K562 (cell line): ENCODE measurements around the gene OTUD5. TPM values are rescaled to one million over a fixed set of nuclear protein-coding genes. Genes with fewer than 3 reads are reported as not detected.

Source experiments
- DNMT1 ChIP-seq: fragments of 450-650 bp; IDR thresholded peaks from 2 replicates; pipeline ENCODE4 v1.6.1; 2016; ENCODE audit warnings: antibody characterized with exemption, mild to moderate bottlenecking
- E2F6 ChIP-seq, 2 experiments: IDR thresholded peaks; 2 replicates each; pipeline ENCODE4 v1.6.1; 2011; ENCODE audit warnings: borderline replicate concordance in 1 of 2, control low read depth in 1 of 2, low read depth in 1 of 2, low read length in 1 of 2, mild to moderate bottlenecking in 1 of 2, mixed read lengths in 1 of 2, moderate library complexity in 1 of 2; ENCODE audit not compliant: insufficient read depth in 1 of 2, insufficient read length in 1 of 2, poor library complexity in 1 of 2, severe bottlenecking in 1 of 2; ENCODE audit errors: extremely low read depth in 1 of 2
- FOXP4 ChIP-seq: sonication (generic); formaldehyde crosslinking; IDR thresholded peaks from 2 replicates; pipeline ENCODE4 v1.8.0; 2022; ENCODE audit warnings: mild to moderate bottlenecking, missing genetic modification reagents, borderline replicate concordance
- GABPA ChIP-seq: fragments of 200-800 bp; sonication (Bioruptor generic); conservative IDR thresholded peaks from 2 replicates; pipeline ENCODE4 v1.6.1; 2016; ENCODE audit warnings: low read depth, missing genetic modification characterization, missing compliant biosample characterization
- HLTF ChIP-seq: fragments of 450-650 bp; IDR thresholded peaks from 2 replicates; pipeline ENCODE4 v1.6.1; 2016
- HNRNPK ChIP-seq: fragments of 200-400 bp; formaldehyde crosslinking; IDR thresholded peaks from one replicate; pipeline ENCODE4 v1.6.1; 2018; ENCODE audit warnings: mild to moderate bottlenecking, low read depth, low read length; ENCODE audit not compliant: poor library complexity, severe bottlenecking
- POLR2G ChIP-seq: fragments of 200-400 bp; formaldehyde crosslinking; IDR thresholded peaks from 2 replicates; pipeline ENCODE4 v1.6.1; 2017; ENCODE audit warnings: low read depth, mild to moderate bottlenecking, antibody characterized with exemption, low read length, moderate library complexity
- REST ChIP-seq, 2 experiments: fragments of 450-650 bp; formaldehyde crosslinking in 1 of 2; IDR thresholded peaks; 2 replicates each; pipeline versions ENCODE4 v1.4.0 to v1.6.1; 2014 to 2020; ENCODE audit warnings: mild to moderate bottlenecking in 2 of 2, borderline replicate concordance in 1 of 2, low read depth in 1 of 2
- RFX7 ChIP-seq: fragments of 250-450 bp; sonication (Bioruptor Pico); IDR thresholded peaks from 2 replicates; pipeline ENCODE4 v1.5.1; 2021; ENCODE audit warnings: mild to moderate bottlenecking
- SMAD1 ChIP-seq: fragments of 150-350 bp; IDR thresholded peaks from 2 replicates; pipeline ENCODE4 v1.6.1; 2014; ENCODE audit warnings: low read length, low read depth; ENCODE audit not compliant: partially characterized antibody
- TFAM ChIP-seq: fragments of 250-450 bp; sonication (Bioruptor Pico); conservative IDR thresholded peaks from 2 replicates; pipeline ENCODE4 v1.5.0; 2021; ENCODE audit warnings: mild to moderate bottlenecking, moderate library complexity
- XRCC5 ChIP-seq: fragments of 200-400 bp; formaldehyde crosslinking; IDR thresholded peaks from 2 replicates; pipeline ENCODE4 v1.6.1; 2017; ENCODE audit warnings: low read depth, mild to moderate bottlenecking, low read length
- ZFP30 ChIP-seq: fragments of 250-450 bp; sonication (Bioruptor Pico); IDR thresholded peaks from 2 replicates; pipeline ENCODE4 v1.8.0; 2022; ENCODE audit warnings: moderate library complexity, mild to moderate bottlenecking, inconsistent platforms, borderline replicate concordance
- ZNF668 ChIP-seq: fragments of 250-450 bp; sonication (Bioruptor Pico); IDR thresholded peaks from 2 replicates; pipeline ENCODE4 v1.8.0; 2022; ENCODE audit warnings: mild to moderate bottlenecking, inconsistent platforms
- polyA plus RNA-seq, 8 experiments: library from polyadenylated mRNA; depleted of rRNA in 4 of 8; stranded (reverse) in 5 of 8; unstranded in 3 of 8; fragments of >200 nt; fragmentation: Nextera tagmentation in 2 of 8; fragmentation: Illumina TruSeq in 1 of 8; extraction: Ambion mirVana in 2 of 8; extraction: Trizol in 1 of 8; gene quantifications; 2 replicates each; pipeline versions ENCODE4 v1.2.1 to v1.2.3, GENCODE V29; 2011 to 2014; ENCODE audit warnings: inconsistent platforms in 1 of 8, missing spikeins in 1 of 8
- total RNA-seq, 7 experiments: library from RNA; depleted of rRNA in 6 of 7; stranded (reverse); fragments of >200 nt in 6 of 7; fragmentation: Illumina TruSeq in 2 of 7; extraction: Trizol in 2 of 7; gene quantifications; 2 replicates each; pipeline versions ENCODE4 v1.2.1 to v1.2.3, GENCODE V29; 2011 to 2021; ENCODE audit warnings: low replicate concordance in 1 of 7

Gene OTUD5
- total and polyA plus RNA-seq, 9 of the 15 experiments (the other 6 are each of a cell fraction or from before 2014, with no cell fraction given): 3.6 to 102 (median 59.0) TPM

GRCh38 chrX:48937054-48937907, 20.1 kb downstream of the OTUD5 start (continued):
- TF ChIP-seq REST (IDR thresholded peaks at IDR 0.05; ENCODE audit: borderline replicate concordance) (peak; percentile 34; the same call in 1 of the 2 replicates), REST (CRISPR knock-in tag; IDR thresholded peaks at IDR 0.05; ENCODE audit: low read depth) (no peak), ZFP30 (no peak), POLR2G (no peak), E2F6 (IDR thresholded peaks at IDR 0.05; ENCODE audit: borderline replicate concordance in 1 of 2, extremely low read depth in 1 of 2, insufficient read depth in 1 of 2, insufficient read length in 1 of 2, low read depth in 1 of 2, low read length in 1 of 2, poor library complexity in 1 of 2, severe bottlenecking in 1 of 2) (peak in 1 of 2 experiments; percentile 59), DNMT1 (no peak), ZNF668 (no peak), XRCC5 (no peak), TFAM (CRISPR knock-in tag) (no peak), FOXP4 (CRISPR knock-in tag) (peak; percentile 57; the same call in 1 of the 2 replicates), GABPA (tag) (peak; percentile 43), SMAD1 (no peak), HNRNPK (no peak), RFX7 (CRISPR knock-in tag) (no peak), HLTF (no peak)
